ENCODE data around the gene C19orf25.

- TF ChIP-seq CTCF (IDR thresholded peaks at IDR 0.05): no peak
- no peak for TF ChIP-seq POLR2A (IDR thresholded peaks at IDR 0.05)
- TF ChIP-seq POLR2AphosphoS5 (IDR thresholded peaks at IDR 0.05; ENCODE audit: insufficient read depth in 1 of 2, low read depth in 1 of 2): no peak
These were observed 43.5 kb downstream of the C19orf25 start for GRCh38 chr19:1435378-1435989.
